ENCODE measurements around the gene LHX4. TPM values are rescaled to one million over a fixed set of nuclear protein-coding genes. Genes with fewer than 3 reads are reported as not detected.

The LHX4 gene
- total and polyA plus RNA-seq, 2 of the 13 experiments (the other 11 are each of a cell fraction or from before 2014, with no cell fraction given), result 0.03 to 0.07 TPM

- TF ChIP-seq ZNF513 (CRISPR knock-in tag; conservative IDR thresholded peaks at IDR 0.05) (no peak), ZNF503 (CRISPR knock-in tag; IDR thresholded peaks at IDR 0.05) (no peak), BRCA1 (CRISPR knock-in tag; IDR thresholded peaks at IDR 0.05) (no peak), SP140L (CRISPR knock-in tag; IDR thresholded peaks at IDR 0.05; ENCODE audit: borderline replicate concordance) (no peak), ZNF10 (CRISPR knock-in tag; IDR thresholded peaks at IDR 0.05; ENCODE audit: borderline replicate concordance, low read depth) (no peak), ZKSCAN1 (IDR thresholded peaks at IDR 0.05; ENCODE audit: low read length) (no peak), ZBTB40 (IDR thresholded peaks at IDR 0.05) (no peak), ZBTB40 (CRISPR knock-in tag; IDR thresholded peaks at IDR 0.05) (peak; percentile 25; the same call in 1 of the 2 replicates), TRIM22 (IDR thresholded peaks at IDR 0.05) (no peak), ZNF460 (CRISPR knock-in tag; IDR thresholded peaks at IDR 0.05; ENCODE audit: borderline replicate concordance) (no peak), HOXA5 (CRISPR knock-in tag; IDR thresholded peaks at IDR 0.05) (peak; percentile 47; the same call in 1 of the 2 replicates), SALL1 (CRISPR knock-in tag; IDR thresholded peaks at IDR 0.05) (peak; percentile 50), ZBTB38 (CRISPR knock-in tag; IDR thresholded peaks at IDR 0.05) (no peak), ZNF619 (CRISPR knock-in tag; IDR thresholded peaks at IDR 0.05) (no peak), FOSL1 (CRISPR knock-in tag; IDR thresholded peaks at IDR 0.05; ENCODE audit: borderline replicate concordance) (no peak), ATF1 (CRISPR knock-in tag; IDR thresholded peaks at IDR 0.05) (no peak)
Measured at GRCh38 chr1:180253585-180254495, 23.8 kb downstream of the LHX4 start (continued).
